MM.1S (cell line): Measurements from ENCODE around the gene SAMD5.

Source experiments
- DNase-seq: peaks from one replicate; pipeline ENCODE4 v3.0.0-alpha.2; 2015
- H2AFZ ChIP-seq: fragments of 300-600 bp; sonication (generic); 2 replicates; pipeline ENCODE4 v1.6.0; 2016; ENCODE audit warnings: antibody characterized with exemption, low read length
- H3F3A ChIP-seq: fragments of 300-600 bp; sonication (generic); 2 replicates; pipeline ENCODE4 v1.6.1; 2016; ENCODE audit warnings: mild to moderate bottlenecking, antibody characterized with exemption, low read length, moderate library complexity, mixed read lengths; ENCODE audit not compliant: insufficient read depth
- H3K27ac ChIP-seq: fragments of 300-600 bp; sonication (generic); 2 replicates; pipeline ENCODE4 v1.5.1; 2016; ENCODE audit warnings: mild to moderate bottlenecking, low read length
- H3K27me3 ChIP-seq: fragments of 300-600 bp; sonication (generic); replicated peaks from 2 replicates; pipeline ENCODE4 v1.6.0; 2016; ENCODE audit warnings: low read length; ENCODE audit not compliant: insufficient read depth
- H3K36me3 ChIP-seq: fragments of 300-600 bp; sonication (generic); replicated peaks from 2 replicates; pipeline ENCODE4 v1.6.1; 2016; ENCODE audit warnings: mild to moderate bottlenecking, low read length, mixed read lengths; ENCODE audit not compliant: insufficient read depth
- H3K4me1 ChIP-seq: fragments of 300-600 bp; sonication (generic); 2 replicates; pipeline ENCODE4 v1.6.1; 2016; ENCODE audit warnings: low read length, mixed read lengths
- H3K4me2 ChIP-seq: fragments of 300-600 bp; sonication (generic); 2 replicates; pipeline ENCODE4 v1.6.0; 2016; ENCODE audit warnings: low read depth, low read length
- H3K4me3 ChIP-seq: fragments of 300-600 bp; sonication (generic); 2 replicates; pipeline ENCODE4 v1.5.1; 2016; ENCODE audit warnings: low read length, mixed read lengths
- H3K79me2 ChIP-seq: fragments of 300-600 bp; sonication (generic); 2 replicates; pipeline ENCODE4 v1.6.1; 2016; ENCODE audit warnings: mixed run types, low read length, mixed read lengths
- H3K9ac ChIP-seq: fragments of 300-600 bp; sonication (generic); 2 replicates; pipeline ENCODE4 v1.6.1; 2016; ENCODE audit warnings: low read length, mixed read lengths
- H3K9me2 ChIP-seq: fragments of 300-600 bp; sonication (generic); replicated peaks from 2 replicates; pipeline ENCODE4 v1.6.1; 2016; ENCODE audit warnings: mild to moderate bottlenecking, low read length, mixed read lengths; ENCODE audit not compliant: insufficient read depth
- H3K9me3 ChIP-seq: fragments of 300-600 bp; sonication (generic); replicated peaks from 2 replicates; pipeline ENCODE4 v1.6.1; 2016; ENCODE audit warnings: mild to moderate bottlenecking, low read length, mixed read lengths; ENCODE audit not compliant: insufficient read depth
- H4K20me1 ChIP-seq: fragments of 300-600 bp; sonication (generic); 2 replicates; pipeline ENCODE4 v1.6.1; 2016; ENCODE audit warnings: mild to moderate bottlenecking, low read length, moderate library complexity, mixed read lengths; ENCODE audit not compliant: insufficient read depth
- CTCF ChIP-seq: fragments of 300-600 bp; sonication (generic); IDR thresholded peaks from 2 replicates; pipeline ENCODE4 v1.5.1; 2016; ENCODE audit warnings: antibody characterized with exemption, low read length, mixed read lengths
- EZH2 ChIP-seq: fragments of 300-600 bp; sonication (generic); optimal IDR thresholded peaks from 2 replicates; pipeline ENCODE3; 2017; ENCODE audit warnings: low read depth, mild to moderate bottlenecking, antibody characterized with exemption, low read length, mixed read lengths
- EZH2phosphoT487 ChIP-seq: fragments of 300-600 bp; sonication (generic); IDR thresholded peaks from 2 replicates; pipeline ENCODE4 v1.6.1; 2018; ENCODE audit warnings: antibody characterized with exemption, low read length

The SAMD5 gene

DNA sequence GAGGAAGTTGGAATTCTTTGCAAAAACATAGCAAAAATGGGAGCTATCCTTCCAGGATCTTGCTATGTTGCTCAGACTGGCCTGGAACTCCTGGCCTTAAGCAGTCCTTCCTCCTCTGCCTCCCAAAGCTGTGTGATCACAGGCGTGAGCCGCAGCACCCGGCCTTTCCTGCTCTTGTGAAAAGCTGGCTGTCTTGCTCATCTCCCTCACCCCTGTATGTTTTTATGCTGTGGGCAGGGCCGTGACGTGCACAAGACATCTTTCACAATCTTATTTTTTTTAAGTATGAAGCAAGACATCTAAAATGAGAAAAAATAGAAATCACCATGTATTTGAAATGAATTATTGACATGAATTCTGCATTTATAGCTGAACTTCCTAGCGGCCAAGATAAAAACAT, 110.4 kb downstream of the SAMD5 start:
- Histone ChIP-seq H3K4me2 (no peak overlapping the region), H3K36me3 (no peaks in the 10 kb centered on the region), H3K4me3 (no peak overlapping the region), H2AFZ (no peak overlapping the region), H4K20me1 (no peaks in the 10 kb centered on the region), H3K9ac (no peak overlapping the region), H3K4me1 (no peaks in the 10 kb centered on the region), H3K27me3 (no peaks in the 10 kb centered on the region), H3K9me3 (no peaks in the 10 kb centered on the region), H3K9me2 (no peaks in the 10 kb centered on the region), H3K27ac (no peak overlapping the region), H3K79me2 (no peaks in the 10 kb centered on the region), H3F3A (no peaks in the 10 kb centered on the region)
- no peak for TF ChIP-seq CTCF
- no peak for TF ChIP-seq EZH2phosphoT487
- no peak for TF ChIP-seq EZH2
- no peak for DNase-seq
